Neural cell (in vitro differentiated cells): ENCODE results near the gene LDLRAD3. TPM values are rescaled to one million over a fixed set of nuclear protein-coding genes. Genes with fewer than 3 reads are reported as not detected.
"Not testable (repeated sequence)": the region's sequence is repeated elsewhere in the genome, so short reads cannot be mapped to it uniquely, and the experiment has no call there.

Experiments used
- H2AFZ ChIP-seq: fragments of 200-600, 300-800 bp; sonication (generic), shearing (Covaris generic); 2 replicates; pipeline ENCODE4 v1.6.0; 2014; ENCODE audit warnings: low read depth, mild to moderate bottlenecking, antibody characterized with exemption, low read length, moderate library complexity
- H3F3A ChIP-seq: fragments of 200-600 bp; shearing (Covaris generic); 2 replicates; pipeline ENCODE4 v1.6.1; 2016; ENCODE audit warnings: mild to moderate bottlenecking, moderate library complexity, mixed read lengths, antibody characterized with exemption, low read length; ENCODE audit not compliant: insufficient read depth, poor library complexity, severe bottlenecking
- H3K27ac ChIP-seq: fragments of 200-600, 300-800 bp; sonication (generic), shearing (Covaris generic); 2 replicates; pipeline ENCODE4 v1.5.1; 2014; ENCODE audit warnings: mild to moderate bottlenecking, low read length, moderate library complexity
- H3K27me3 ChIP-seq: fragments of 300-800, 200-600 bp; sonication (generic), shearing (Covaris generic); 2 replicates; pipeline ENCODE4 v1.6.0; 2014; ENCODE audit warnings: mild to moderate bottlenecking, low read depth, low read length, moderate library complexity; ENCODE audit not compliant: insufficient read depth
- H3K36me3 ChIP-seq: fragments of 300-800, 200-600 bp; sonication (generic), shearing (Covaris generic); 2 replicates; pipeline ENCODE4 v1.5.1; 2014; ENCODE audit warnings: mild to moderate bottlenecking, antibody characterized with exemption, low read length, moderate library complexity; ENCODE audit not compliant: insufficient read depth
- H3K4me2 ChIP-seq: fragments of 300-800, 200-600 bp; sonication (generic), shearing (Covaris generic); 2 replicates; pipeline ENCODE4 v1.6.0; 2014; ENCODE audit warnings: mild to moderate bottlenecking, low read length
- H3K4me3 ChIP-seq: fragments of 300-800, 200-600 bp; sonication (generic), shearing (Covaris generic); 2 replicates; pipeline ENCODE4 v1.5.1; 2014; ENCODE audit warnings: mild to moderate bottlenecking, low read length, moderate library complexity
- H3K79me2 ChIP-seq: fragments of 200-600 bp; shearing (Covaris generic); replicated peaks from 2 replicates; pipeline ENCODE4 v1.6.0; 2014; ENCODE audit warnings: mild to moderate bottlenecking, low read length, moderate library complexity; ENCODE audit not compliant: insufficient read depth
- H3K9ac ChIP-seq: fragments of 300-800, 200-600 bp; sonication (generic), shearing (Covaris generic); 2 replicates; pipeline ENCODE4 v1.6.1; 2016; ENCODE audit warnings: mild to moderate bottlenecking, low read length, mixed read lengths
- H3K9me2 ChIP-seq: fragments of 200-600 bp; shearing (Covaris generic); 2 replicates; pipeline ENCODE4 v1.6.1; 2016; ENCODE audit warnings: mild to moderate bottlenecking, low read length, mixed read lengths; ENCODE audit not compliant: insufficient read depth
- H3K9me3 ChIP-seq: fragments of 200-600, 300-800 bp; sonication (generic), shearing (Covaris generic); 2 replicates; pipeline ENCODE4 v1.6.1; 2016; ENCODE audit warnings: mild to moderate bottlenecking, mixed run types, low read length, moderate library complexity, mixed read lengths
- H4K20me1 ChIP-seq: fragments of 200-600 bp; shearing (Covaris generic); 2 replicates; pipeline ENCODE4 v1.6.1; 2016; ENCODE audit warnings: mild to moderate bottlenecking, mixed run types; ENCODE audit not compliant: insufficient read depth
- CTCF ChIP-seq: fragments of 450-650 bp; IDR thresholded peaks from 2 replicates; pipeline ENCODE4 v1.5.1; 2014; ENCODE audit warnings: antibody characterized with exemption, mild to moderate bottlenecking, moderate library complexity; ENCODE audit not compliant: poor library complexity, severe bottlenecking
- EP300 ChIP-seq: fragments of 450-650 bp; conservative IDR thresholded peaks from 2 replicates; pipeline ENCODE4 v1.6.1; 2014; ENCODE audit warnings: antibody characterized with exemption, mild to moderate bottlenecking, moderate library complexity; ENCODE audit not compliant: poor library complexity, severe bottlenecking
- EZH2 ChIP-seq: fragments of 200-600, 300-800 bp; shearing (Covaris generic), sonication (generic); IDR thresholded peaks from 2 replicates; pipeline ENCODE4 v1.6.1; 2014; ENCODE audit warnings: antibody characterized with exemption, low read length, borderline replicate concordance, mild to moderate bottlenecking; ENCODE audit not compliant: insufficient read depth, poor library complexity, severe bottlenecking
- MXI1 ChIP-seq: fragments of 450-650 bp; conservative IDR thresholded peaks from 2 replicates; pipeline ENCODE4 v1.6.1; 2014; ENCODE audit warnings: antibody characterized with exemption, mild to moderate bottlenecking; ENCODE audit not compliant: poor library complexity, severe bottlenecking
- POLR2AphosphoS5 ChIP-seq: IDR thresholded peaks from 2 replicates; pipeline ENCODE4 v1.6.1; 2012
- RAD21 ChIP-seq: fragments of 450-650 bp; conservative IDR thresholded peaks from 2 replicates; pipeline ENCODE4 v1.6.1; 2014; ENCODE audit warnings: antibody characterized with exemption, mild to moderate bottlenecking, moderate library complexity
- REST ChIP-seq: IDR thresholded peaks from 2 replicates; pipeline ENCODE4 v1.6.1; 2012; ENCODE audit warnings: borderline replicate concordance
- SMC3 ChIP-seq: fragments of 450-650 bp; conservative IDR thresholded peaks from 2 replicates; pipeline ENCODE4 v1.6.1; 2014; ENCODE audit warnings: antibody characterized with exemption, mild to moderate bottlenecking, moderate library complexity; ENCODE audit not compliant: poor library complexity
- TAF1 ChIP-seq: IDR thresholded peaks from 2 replicates; pipeline ENCODE4 v1.6.1; 2012; ENCODE audit warnings: low read depth
- polyA plus RNA-seq: library from polyadenylated mRNA; depleted of rRNA; stranded (reverse); fragments of >200 nt; gene quantifications from 2 replicates; pipeline ENCODE4 v1.2.3, GENCODE V29; 2014

LDLRAD3 gene
- polyA plus RNA-seq, 1 donor from 2014 or later, result 3.5 TPM

GRCh38 chr11:36012455-36012854 is 68.6 kb downstream of the LDLRAD3 start:
- no peak overlapping the region for H2AFZ ChIP-seq
- no peaks in the 10 kb centered on the region for H3K9me3 ChIP-seq
- H3F3A ChIP-seq, result no peaks in the 10 kb centered on the region
- no peak overlapping the region for H3K4me2 ChIP-seq
- no peaks in the 10 kb centered on the region for H4K20me1 ChIP-seq
- TF ChIP-seq REST (no peak), SMC3 (no peak), CTCF (no peak), MXI1 (no peak), EP300 (no peak), RAD21 (no peak), TAF1 (no peak), POLR2AphosphoS5 (no peak), EZH2 (no peak)
- H3K4me3 ChIP-seq, result no peak overlapping the region
- H3K79me2 ChIP-seq, result no peaks in the 10 kb centered on the region
- H3K27ac ChIP-seq, result no peak overlapping the region
- no peaks in the 10 kb centered on the region for H3K27me3 ChIP-seq
- H3K36me3 ChIP-seq, result no peaks in the 10 kb centered on the region
- H3K9me2 ChIP-seq, result no peaks in the 10 kb centered on the region
- H3K9ac ChIP-seq, result no peak overlapping the region

- no peaks in the 10 kb centered on the region for H3K9me2 ChIP-seq
- no peaks in the 10 kb centered on the region for H3K36me3 ChIP-seq
- H3K9ac ChIP-seq, result no peak overlapping the region
- H2AFZ ChIP-seq, result no peak overlapping the region
- no peaks in the 10 kb centered on the region for H3K27me3 ChIP-seq
- H3K27ac ChIP-seq, result no peak overlapping the region
- H3F3A ChIP-seq, result no peaks in the 10 kb centered on the region
- H3K79me2 ChIP-seq, result no peaks in the 10 kb centered on the region
- TF ChIP-seq EP300 (no peak), MXI1 (no peak), SMC3 (no peak), POLR2AphosphoS5 (no peak), REST (no peak), RAD21 (no peak), TAF1 (no peak), EZH2 (no peak), CTCF (no peak)
- no peaks in the 10 kb centered on the region for H3K9me3 ChIP-seq
- H3K4me2 ChIP-seq, result no peak overlapping the region
- H3K4me3 ChIP-seq, result no peak overlapping the region
- no peaks in the 10 kb centered on the region for H4K20me1 ChIP-seq
Observed at GRCh38 chr11:36012979-36013378, 69.1 kb downstream of the LDLRAD3 start.

GRCh38 chr11:36013446-36013845 is 69.6 kb downstream of the LDLRAD3 start:
- not testable (repeated sequence) for H3K9me2 ChIP-seq, H3K4me3 ChIP-seq, H3K9ac ChIP-seq, H3K36me3 ChIP-seq, H3K27ac ChIP-seq, H3K4me2 ChIP-seq, H3K9me3 ChIP-seq, H4K20me1 ChIP-seq, H3K27me3 ChIP-seq, H3F3A ChIP-seq, H3K79me2 ChIP-seq, H2AFZ ChIP-seq
